SK-N-SH treated with all-trans-retinoic acid at 6 μM for 48 hours (cell line): ENCODE measurements around the gene VEPH1.

Experiments used
- CREB5 ChIP-seq: fragments of 250-450 bp; sonication (Bioruptor Pico); IDR thresholded peaks from 2 replicates; pipeline ENCODE4 v1.5.1; 2020; ENCODE audit warnings: low read depth, mild to moderate bottlenecking, moderate library complexity
- CSDC2 ChIP-seq: fragments of 250-450 bp; sonication (Bioruptor Pico); IDR thresholded peaks from 2 replicates; pipeline ENCODE4 v1.5.0; 2020; ENCODE audit warnings: mild to moderate bottlenecking, moderate library complexity
- PPARA ChIP-seq: fragments of 250-450 bp; sonication (Bioruptor Pico); IDR thresholded peaks from 2 replicates; pipeline ENCODE4 v1.5.0; 2020; ENCODE audit warnings: mild to moderate bottlenecking, borderline replicate concordance
- RARB ChIP-seq: fragments of 250-450 bp; sonication (Bioruptor Pico); IDR thresholded peaks from 2 replicates; pipeline ENCODE4 v1.8.0; 2021; ENCODE audit warnings: mild to moderate bottlenecking, moderate library complexity
- SNAI2 ChIP-seq: fragments of 250-450 bp; sonication (Bioruptor Pico); IDR thresholded peaks from 2 replicates; pipeline ENCODE4 v1.5.0; 2020; ENCODE audit warnings: mild to moderate bottlenecking, moderate library complexity
- ZFP3 ChIP-seq: fragments of 250-450 bp; sonication (Bioruptor Pico); IDR thresholded peaks from 2 replicates; pipeline ENCODE4 v1.5.0; 2020; ENCODE audit warnings: mild to moderate bottlenecking, moderate library complexity
- ZNF565 ChIP-seq: fragments of 450-650 bp; formaldehyde crosslinking; conservative IDR thresholded peaks from 2 replicates; pipeline ENCODE4 v1.5.0; 2020; ENCODE audit warnings: low read depth, mild to moderate bottlenecking, moderate library complexity
- ZNF70 ChIP-seq: fragments of 450-650 bp; formaldehyde crosslinking; IDR thresholded peaks from 2 replicates; pipeline ENCODE4 v1.5.0; 2020; ENCODE audit warnings: mild to moderate bottlenecking, moderate library complexity
- TF ChIP-seq, protein P1 (sequence below): fragments of 250-450 bp; sonication (Bioruptor Pico); IDR thresholded peaks from 2 replicates; pipeline ENCODE4 v1.5.1; 2021; ENCODE audit warnings: mild to moderate bottlenecking, moderate library complexity

GRCh38 chr3:157330206-157330605, 173.0 kb downstream of the VEPH1 start:
- TF ChIP-seq SNAI2: no peak
- no peak for TF ChIP-seq CSDC2 (CRISPR knock-in tag)
- TF ChIP-seq, protein P1, sequence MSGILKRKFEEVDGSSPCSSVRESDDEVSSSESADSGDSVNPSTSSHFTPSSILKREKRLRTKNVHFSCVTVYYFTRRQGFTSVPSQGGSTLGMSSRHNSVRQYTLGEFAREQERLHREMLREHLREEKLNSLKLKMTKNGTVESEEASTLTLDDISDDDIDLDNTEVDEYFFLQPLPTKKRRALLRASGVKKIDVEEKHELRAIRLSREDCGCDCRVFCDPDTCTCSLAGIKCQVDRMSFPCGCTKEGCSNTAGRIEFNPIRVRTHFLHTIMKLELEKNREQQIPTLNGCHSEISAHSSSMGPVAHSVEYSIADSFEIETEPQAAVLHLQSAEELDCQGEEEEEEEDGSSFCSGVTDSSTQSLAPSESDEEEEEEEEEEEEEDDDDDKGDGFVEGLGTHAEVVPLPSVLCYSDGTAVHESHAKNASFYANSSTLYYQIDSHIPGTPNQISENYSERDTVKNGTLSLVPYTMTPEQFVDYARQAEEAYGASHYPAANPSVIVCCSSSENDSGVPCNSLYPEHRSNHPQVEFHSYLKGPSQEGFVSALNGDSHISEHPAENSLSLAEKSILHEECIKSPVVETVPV (CRISPR knock-in tag): no peak
- no peak for TF ChIP-seq ZFP3 (CRISPR knock-in tag)
- TF ChIP-seq ZNF70 (CRISPR knock-in tag): no peak
- no peak for TF ChIP-seq ZNF565 (CRISPR knock-in tag)
- no peak for TF ChIP-seq CREB5 (CRISPR knock-in tag)
- TF ChIP-seq RARB (CRISPR knock-in tag): no peak
- TF ChIP-seq PPARA: no peak
